Endothelial cell of umbilical vein (primary cell): Measurements from ENCODE around the gene ETV1. TPM values are rescaled to one million over a fixed set of nuclear protein-coding genes. Genes with fewer than 3 reads are reported as not detected.

Experiments used
- BruUV-seq: library from RNA; stranded (reverse); fragments of 400-500 nt; replicated peaks from 2 replicates; lab custom pipeline; 2021; lab: Mats Ljungman, UMichigan
- CTCF ChIA-PET: fragments of 300-600, 350-600 bp; sonication (Branson Sonifier 250); formaldehyde crosslinking; loops from one replicate; lab custom pipeline; 2021; ENCODE audit warnings: antibody characterized with exemption, inconsistent platforms; lab: Charles Lee
- POLR2A ChIA-PET: fragments of 300-600, 350-600 bp; sonication (Branson Sonifier 250); formaldehyde crosslinking; loops from one replicate; lab custom pipeline; 2021; ENCODE audit warnings: antibody characterized with exemption, inconsistent platforms; lab: Charles Lee
- DNase-seq: peaks from one replicate; pipeline ENCODE4 v3.0.0-alpha.2; 2011; ENCODE audit warnings: low read depth, low spot score
- FAIRE-seq: peaks from 2 replicates; lab custom pipeline; 2011; peaks lifted over from hg19 to GRCh38; lab: Jason Lieb, UNC
- H2AFZ ChIP-seq: 2 replicates; pipeline ENCODE4 v1.6.0; 2012; ENCODE audit warnings: low read depth, low read length, control low read depth, inconsistent platforms
- H3K27ac ChIP-seq: 2 replicates; pipeline ENCODE4 v1.5.1; 2011; ENCODE audit warnings: low read depth, mild to moderate bottlenecking, control low read depth, low read length, moderate library complexity; ENCODE audit not compliant: insufficient read depth
- H3K27me3 ChIP-seq, 2 experiments: 2 replicates each; pipeline versions ENCODE4 v1.6.0 to v1.6.1; 2011; ENCODE audit warnings: low read length in 2 of 2, mixed read lengths in 1 of 2; ENCODE audit not compliant: control insufficient read depth in 2 of 2, insufficient read depth in 2 of 2
- H3K36me3 ChIP-seq, 2 experiments: 2 replicates in 1 of 2; 3 replicates in 1 of 2; pipeline ENCODE4 v1.5.1; 2011; ENCODE audit warnings: low read length in 2 of 2, mild to moderate bottlenecking in 1 of 2, moderate library complexity in 1 of 2; ENCODE audit not compliant: control insufficient read depth in 2 of 2, insufficient read depth in 2 of 2; ENCODE audit errors: extremely low read depth in 1 of 2
- H3K4me1 ChIP-seq: 3 replicates; pipeline ENCODE4 v1.5.1; 2011; ENCODE audit warnings: mild to moderate bottlenecking, low read length; ENCODE audit not compliant: control insufficient read depth, insufficient read depth; ENCODE audit errors: extremely low read depth
- H3K4me2 ChIP-seq: 2 replicates; pipeline ENCODE4 v1.6.1; 2011; ENCODE audit warnings: low read length, control low read depth, mixed read lengths; ENCODE audit not compliant: insufficient read depth
- H3K4me3 ChIP-seq, 3 experiments: fragments of 200-600 bp in 1 of 3; sonication (generic), shearing (Covaris generic) in 1 of 3; replicated peaks in 1 of 3; 2 replicates each; pipeline ENCODE4 v1.5.1; 2011 to 2016; ENCODE audit warnings: control low read depth in 3 of 3, low read length in 3 of 3, mild to moderate bottlenecking in 2 of 3, inconsistent platforms in 1 of 3, low read depth in 1 of 3, moderate library complexity in 1 of 3; ENCODE audit not compliant: insufficient read depth in 1 of 3
- H3K79me2 ChIP-seq: 2 replicates; pipeline ENCODE4 v1.6.0; 2012; ENCODE audit warnings: low read length, inconsistent platforms; ENCODE audit not compliant: control insufficient read depth, insufficient read depth
- H3K9ac ChIP-seq: replicated peaks from 2 replicates; pipeline ENCODE3; 2011; ENCODE audit warnings: low read length, control low read depth; ENCODE audit not compliant: insufficient read depth; ENCODE audit errors: extremely low read depth
- H3K9me1 ChIP-seq: replicated peaks from 3 replicates; pipeline ENCODE4 v1.6.0; 2011; ENCODE audit warnings: mild to moderate bottlenecking, low read length; ENCODE audit not compliant: control insufficient read depth, insufficient read depth; ENCODE audit errors: extremely low read depth
- H3K9me3 ChIP-seq: replicated peaks from 2 replicates; pipeline ENCODE4 v1.5.1; 2012; ENCODE audit warnings: low read length, inconsistent platforms; ENCODE audit not compliant: control insufficient read depth, insufficient read depth
- H4K20me1 ChIP-seq: replicated peaks from 2 replicates; pipeline ENCODE3; 2011; ENCODE audit warnings: mild to moderate bottlenecking, low read length; ENCODE audit not compliant: control insufficient read depth, insufficient read depth; ENCODE audit errors: extremely low read depth
- CTCF ChIP-seq, 2 donors: IDR thresholded peaks; 1 replicate in 1 of 2; 2 replicates in 1 of 2; pipeline ENCODE4 v1.5.1; 2011; ENCODE audit warnings: low read length in 2 of 2, mild to moderate bottlenecking in 2 of 2, moderate library complexity in 2 of 2, control low read depth in 1 of 2, inconsistent platforms in 1 of 2, low read depth in 1 of 2; ENCODE audit not compliant: insufficient read depth in 1 of 2; ENCODE audit errors: extremely low read depth in 1 of 2
- EZH2 ChIP-seq: IDR thresholded peaks from 2 replicates; pipeline ENCODE4 v1.6.1; 2012; ENCODE audit warnings: borderline replicate concordance, low read depth, mild to moderate bottlenecking, moderate library complexity, low read length, inconsistent platforms; ENCODE audit not compliant: severe bottlenecking
- FOS ChIP-seq: IDR thresholded peaks from 2 replicates; pipeline ENCODE4 v1.6.1; 2011; ENCODE audit warnings: mild to moderate bottlenecking, low read length, moderate library complexity, borderline replicate concordance; ENCODE audit not compliant: insufficient read depth
- GATA2 ChIP-seq: IDR thresholded peaks from 2 replicates; pipeline ENCODE4 v1.7.0; 2011; ENCODE audit warnings: low read depth, mild to moderate bottlenecking, moderate library complexity, mixed read lengths, low read length; ENCODE audit not compliant: insufficient read length, insufficient read depth
- JUN ChIP-seq: IDR thresholded peaks from 2 replicates; pipeline ENCODE4 v1.6.1; 2011; ENCODE audit warnings: borderline replicate concordance, low read depth; ENCODE audit not compliant: insufficient read length, insufficient read depth
- MYC ChIP-seq: IDR thresholded peaks from one replicate; pipeline ENCODE4 v1.6.1; 2011; ENCODE audit warnings: mild to moderate bottlenecking, low read depth, low read length
- POLR2A ChIP-seq: IDR thresholded peaks from 2 replicates; pipeline ENCODE4 v1.6.1; 2012; ENCODE audit warnings: low read depth, mild to moderate bottlenecking, control low read depth, low read length
- POLR2AphosphoS5 ChIP-seq: IDR thresholded peaks from 2 replicates; pipeline ENCODE4 v1.6.1; 2012; ENCODE audit warnings: low read depth, mild to moderate bottlenecking, control low read depth, low read length, moderate library complexity; ENCODE audit not compliant: insufficient read depth
- dilution Hi-C: fragments of 300-500 bp; cut with MboI; formaldehyde crosslinking; loops from one replicate; pipeline ENCODE4 v1.15.0; 2019; ENCODE audit warnings: low sequenced_read_pairs; ENCODE audit not compliant: extremely low pct_ligation_motif_present
- intact Hi-C: fragments of 100-400 bp; cut with micrococcal nuclease; formaldehyde crosslinking; loops from one replicate; pipeline ENCODE4 v1.10.0; 2022
- polyA plus RNA-seq, 4 experiments: library from polyadenylated mRNA; depleted of rRNA in 3 of 4; stranded (reverse) in 3 of 4; unstranded in 1 of 4; fragments of >200 nt; gene quantifications; 2 replicates each; pipeline versions ENCODE4 v1.2.1 to v1.2.3, GENCODE V29; 2011 to 2012; ENCODE audit warnings: missing spikeins in 1 of 4
- total RNA-seq: library from RNA; stranded (reverse); gene quantifications from 2 replicates; pipeline ENCODE4 v1.2.3, GENCODE V29; 2021
- TF ChIP-seq, protein P1 (sequence below): IDR thresholded peaks from 2 replicates; pipeline ENCODE4 v1.6.1; 2011; ENCODE audit not compliant: insufficient read depth, insufficient read length

The ETV1 gene
- total and polyA plus RNA-seq, 2 donors (not counting 3 experiments of a cell fraction or from before 2014, with no cell fraction given), result 8.4 to 16.6 TPM

GRCh38 chr7:13856012-13856411 lies 133.5 kb downstream of the ETV1 start:
- H3K9ac ChIP-seq, result no peak overlapping the region
- FAIRE-seq, result no peak
- ChIA-PET POLR2A (no interaction called here), CTCF (no interaction called here)
- no peaks in the 10 kb centered on the region for H3K9me3 ChIP-seq
- H3K79me2 ChIP-seq, result no peaks in the 10 kb centered on the region
- H3K27me3 ChIP-seq, result no peaks in the 10 kb centered on the region
- H2AFZ ChIP-seq, result no peak overlapping the region
- H3K4me1 ChIP-seq, result no peaks in the 10 kb centered on the region
- no TSS peak for BruUV-seq
- H4K20me1 ChIP-seq, result no peaks in the 10 kb centered on the region
- H3K27ac ChIP-seq, result no peak overlapping the region
- no peaks in the 10 kb centered on the region for H3K36me3 ChIP-seq
- intact Hi-C loops, result no loop called here
- no peak overlapping the region for H3K4me2 ChIP-seq
- H3K9me1 ChIP-seq, result no peaks in the 10 kb centered on the region
- H3K4me3 ChIP-seq, result no peak overlapping the region
- TF ChIP-seq GATA2, result no peak
- TF ChIP-seq, protein P1, sequence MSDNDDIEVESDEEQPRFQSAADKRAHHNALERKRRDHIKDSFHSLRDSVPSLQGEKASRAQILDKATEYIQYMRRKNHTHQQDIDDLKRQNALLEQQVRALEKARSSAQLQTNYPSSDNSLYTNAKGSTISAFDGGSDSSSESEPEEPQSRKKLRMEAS, result no peak
- dilution Hi-C loops, result no loop called here
- no peak for DNase-seq

DNA sequence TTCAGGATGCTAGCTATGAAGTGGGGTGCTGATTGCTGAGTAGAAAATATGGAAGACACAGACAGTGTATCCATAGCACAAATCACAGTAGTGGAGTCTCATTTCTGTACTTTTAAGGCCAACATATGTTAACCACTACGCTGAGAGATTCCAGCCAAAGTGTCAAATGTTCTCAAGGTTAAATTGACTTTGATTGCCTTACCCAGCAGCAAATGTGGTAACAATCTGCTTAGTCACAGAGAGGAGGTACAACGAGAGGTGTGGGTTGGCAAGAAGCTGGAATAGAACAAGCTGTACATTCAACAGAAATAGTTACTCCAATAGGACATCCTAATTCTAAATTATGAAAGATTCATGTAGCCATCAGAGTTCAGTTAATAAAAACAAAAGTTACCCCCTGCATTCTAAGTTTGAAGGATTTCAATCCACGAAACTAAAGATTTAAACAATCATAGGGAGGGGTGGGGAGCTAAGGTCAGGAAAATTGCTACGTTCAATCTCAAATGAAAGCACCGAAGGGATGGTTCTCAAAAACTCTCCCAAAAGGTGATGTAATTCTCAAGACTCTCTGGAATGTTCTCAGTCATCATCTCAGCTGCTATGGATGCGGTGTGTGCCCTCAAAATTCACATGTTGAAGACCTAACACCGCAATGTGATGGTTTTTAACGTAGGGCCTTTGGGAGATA lies 137.0 kb downstream of the ETV1 start:
- FAIRE-seq, result no peak
- no peaks in the 10 kb centered on the region for H3K9me1 ChIP-seq

More for the DNA sequence above, 137.0 kb downstream of the ETV1 start:
- CTCF ChIA-PET, result no interaction called here
- no peaks in the 10 kb centered on the region for H4K20me1 ChIP-seq
- dilution Hi-C loops (no loop called here), intact Hi-C loops (no loop called here)
- H3K9me3 ChIP-seq, result no peaks in the 10 kb centered on the region
- H3K27me3 ChIP-seq, result no peaks in the 10 kb centered on the region
- no peak overlapping the region for H3K27ac ChIP-seq
- no TSS peak for BruUV-seq
- no peaks in the 10 kb centered on the region for H3K79me2 ChIP-seq
- H3K4me3 ChIP-seq, result no peak overlapping the region
- H3K4me2 ChIP-seq, result no peak overlapping the region
- POLR2A ChIA-PET, result no interaction called here
- H3K9ac ChIP-seq, result no peak overlapping the region
- H3K4me1 ChIP-seq, result peaks cover 11% of the 10 kb centered on the region
- H2AFZ ChIP-seq, result no peak overlapping the region
- TF ChIP-seq GATA2 (no peak), FOS (no peak), POLR2A (no peak), JUN (no peak), POLR2AphosphoS5 (no peak), CTCF (IDR thresholded peaks at IDR 0.05; ENCODE audit: extremely low read depth in 1 of 2, insufficient read depth in 1 of 2, low read depth in 1 of 2, low read length in 2 of 2) (no peak), MYC (no peak), EZH2 (no peak)
- TF ChIP-seq, protein P1, result no peak
- no peaks in the 10 kb centered on the region for H3K36me3 ChIP-seq
- no peak for DNase-seq
